Natural killer cell treated with Interleukin-12 subunit alpha and Interleukin-12 subunit beta and Interleukin-15 and Interleukin-18, amount 100 ng/mL, for 72 hours (primary cell): ENCODE data around the gene GPR25. TPM values are rescaled to one million over a fixed set of nuclear protein-coding genes. Genes with fewer than 3 reads are reported as not detected.
"Not testable (repeated sequence)": the region's sequence is repeated elsewhere in the genome, so short reads cannot be mapped to it uniquely, and the experiment has no call there.

Experiments
- ATAC-seq, 2 donors: fragments of 150-1000 bp; cut with Tn5 transposase in 1 of 2; sonication (Bioruptor Pico), chemical (Tn5 transposase) in 1 of 2; 2 replicates each; pipeline ENCODE4 v1.10.0; 2021
- DNase-seq: peaks from one replicate; pipeline ENCODE4 v3.0.0; 2022; ENCODE audit warnings: low spot score
- H3K27ac Mint-ChIP-seq, 2 donors: 1 replicate in 1 of 2; 2 replicates in 1 of 2; pipeline ENCODE4 v1.8.0; 2022; ENCODE audit warnings: mixed read lengths in 2 of 2, mild to moderate bottlenecking in 1 of 2, moderate library complexity in 1 of 2
- H3K27me3 Mint-ChIP-seq, 2 donors: 1 replicate in 1 of 2; 2 replicates in 1 of 2; pipeline ENCODE4 v1.8.0; 2022; ENCODE audit warnings: mixed read lengths in 2 of 2
- H3K36me3 Mint-ChIP-seq: one replicate; pipeline ENCODE4 v1.8.0; 2022; ENCODE audit warnings: mixed read lengths
- H3K4me1 Mint-ChIP-seq, 2 donors: 1 replicate in 1 of 2; 2 replicates in 1 of 2; pipeline ENCODE4 v1.8.0; 2022; ENCODE audit warnings: low read depth in 2 of 2, mixed read lengths in 2 of 2, mild to moderate bottlenecking in 1 of 2
- H3K4me3 Mint-ChIP-seq: one replicate; pipeline ENCODE4 v1.8.0; 2022; ENCODE audit warnings: mixed read lengths
- H3K9me3 Mint-ChIP-seq: 2 replicates; pipeline ENCODE4 v1.8.0; 2022; ENCODE audit warnings: mixed read lengths
- total RNA-seq, 2 donors: library from RNA; stranded (reverse); gene quantifications; one replicate each; pipeline ENCODE4 v1.2.3, GENCODE V29; 2022

The GPR25 gene
- total RNA-seq, 2 donors from 2014 or later = not detected

DNA sequence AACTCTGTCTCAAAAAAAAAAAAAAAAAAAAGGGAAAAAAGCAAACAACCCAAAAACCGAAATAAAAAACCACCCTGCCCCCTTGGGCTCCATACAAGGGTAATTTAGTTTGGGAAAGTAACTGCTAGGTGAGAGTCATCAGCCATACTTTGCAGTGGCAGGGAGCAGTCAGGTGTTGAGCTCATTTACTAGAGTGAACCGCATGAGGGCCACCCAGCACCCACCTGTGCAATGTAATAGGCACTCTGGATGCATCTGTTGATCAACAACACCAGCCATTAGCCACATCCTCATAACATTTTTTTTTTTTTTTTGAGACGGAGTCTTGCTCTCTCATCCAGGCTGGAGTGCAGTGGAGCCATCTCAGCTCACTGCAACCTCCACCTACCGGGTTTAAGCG is 31.0 kb downstream of the GPR25 start:
- no peaks in the 10 kb centered on the region for H3K9me3 Mint-ChIP-seq
- ATAC-seq = no peak

DNA sequence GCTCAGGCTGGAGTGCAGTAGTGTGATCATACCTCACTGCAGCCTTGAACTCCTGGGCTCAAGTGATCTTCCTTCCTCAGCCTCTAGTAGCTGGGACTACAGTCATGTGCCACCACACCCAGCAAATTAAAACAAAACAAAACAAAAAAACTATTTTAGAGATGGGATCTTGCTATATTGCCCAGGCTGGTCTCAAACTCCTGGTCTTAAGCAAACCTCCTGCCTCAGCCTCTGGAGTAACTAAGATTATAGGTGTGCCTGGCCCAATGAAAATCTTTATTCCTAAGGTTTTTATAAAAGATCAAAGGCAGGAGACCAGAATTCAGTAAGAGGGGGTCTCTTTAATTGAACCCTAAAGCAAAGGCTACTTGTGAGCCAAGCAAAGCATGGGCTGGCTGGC is 32.0 kb downstream of the GPR25 start:
- DNase-seq (no peak), ATAC-seq (no peak)
- Mint-ChIP-seq H3K4me3 (no peak overlapping the region), H3K4me1 (peaks cover 17 to 23% of the 10 kb centered on the region in 2 donors), H3K9me3 (no peaks in the 10 kb centered on the region), H3K27ac (no peak overlapping the region), H3K27me3 (peaks cover 11 to 13% of the 10 kb centered on the region in 2 donors), H3K36me3 (no peaks in the 10 kb centered on the region)

More for the DNA sequence above, 31.0 kb downstream of the GPR25 start:
- Mint-ChIP-seq H3K36me3 (no peaks in the 10 kb centered on the region), H3K27ac (no peak overlapping the region), H3K4me1 (peaks cover 21 to 25% of the 10 kb centered on the region in 2 donors), H3K27me3 (peaks cover 11 to 20% of the 10 kb centered on the region in 2 donors), H3K4me3 (no peak overlapping the region)
- no peak for DNase-seq

DNA sequence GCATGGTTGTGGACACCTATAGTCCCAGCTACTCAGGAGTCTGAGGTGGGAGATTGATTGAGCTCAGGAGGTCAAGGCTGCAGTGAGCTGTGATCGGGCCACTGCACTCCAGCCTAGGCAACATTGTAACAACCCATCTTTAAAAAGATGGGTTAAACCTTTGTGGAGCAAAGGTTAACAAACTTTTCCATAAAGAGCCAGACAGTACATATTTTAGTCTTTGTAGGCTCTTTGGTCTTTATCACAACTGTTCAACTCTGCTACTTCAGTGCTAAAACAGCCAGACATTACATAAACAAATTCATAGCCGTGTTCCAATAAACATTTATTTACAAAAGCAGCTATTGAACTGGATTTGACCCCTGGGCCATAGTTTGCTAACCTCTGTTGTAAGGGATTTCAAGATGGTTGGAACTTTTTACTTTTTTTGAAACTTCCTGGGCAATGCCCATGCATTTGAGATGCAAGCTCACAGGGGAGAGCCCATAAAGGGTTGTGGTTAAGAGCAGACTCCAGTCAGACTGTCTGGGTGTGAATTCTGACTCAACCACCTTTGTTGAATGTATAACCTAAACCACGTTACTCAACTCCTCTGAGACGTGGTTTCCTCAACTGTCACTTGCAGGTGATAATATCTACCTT is 32.8 kb downstream of the GPR25 start:
- peak; percentile 95 to 96 for ATAC-seq
- DNase-seq = peak; percentile 73
- Mint-ChIP-seq H3K36me3 (no peaks in the 10 kb centered on the region), H3K9me3 (no peaks in the 10 kb centered on the region), H3K4me3 (no peak overlapping the region), H3K27ac (no peak overlapping the region), H3K27me3 (peaks cover 11 to 12% of the 10 kb centered on the region in 2 donors), H3K4me1 (peaks cover 17 to 23% of the 10 kb centered on the region in 2 donors)

DNA sequence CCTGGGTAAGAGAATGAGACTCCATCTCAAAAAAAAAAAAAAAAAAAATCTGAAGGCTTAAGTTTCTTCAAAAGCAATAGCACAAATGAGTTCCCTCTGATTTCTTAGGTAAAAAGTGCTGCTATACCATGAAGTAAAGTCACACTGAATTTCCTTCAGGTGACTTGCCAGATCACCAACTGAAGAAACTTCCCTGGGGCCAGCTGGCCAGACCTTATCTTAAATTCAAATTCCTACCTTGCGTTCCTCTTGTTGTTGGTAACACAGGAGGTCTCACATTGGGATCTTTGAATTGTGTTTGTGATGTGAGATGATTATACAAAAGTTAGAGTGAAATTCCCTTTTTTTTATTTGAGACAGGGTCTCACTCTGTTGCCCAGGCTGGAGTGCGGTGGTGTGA is 33.7 kb downstream of the GPR25 start:
- ATAC-seq (no peak), DNase-seq (no peak)
- Mint-ChIP-seq H3K36me3 (no peaks in the 10 kb centered on the region), H3K27ac (no peak overlapping the region), H3K9me3 (no peaks in the 10 kb centered on the region), H3K4me3 (no peak overlapping the region), H3K4me1 (peaks cover 17 to 23% of the 10 kb centered on the region in 2 donors), H3K27me3 (peaks cover 9 to 11% of the 10 kb centered on the region in 2 donors)

DNA sequence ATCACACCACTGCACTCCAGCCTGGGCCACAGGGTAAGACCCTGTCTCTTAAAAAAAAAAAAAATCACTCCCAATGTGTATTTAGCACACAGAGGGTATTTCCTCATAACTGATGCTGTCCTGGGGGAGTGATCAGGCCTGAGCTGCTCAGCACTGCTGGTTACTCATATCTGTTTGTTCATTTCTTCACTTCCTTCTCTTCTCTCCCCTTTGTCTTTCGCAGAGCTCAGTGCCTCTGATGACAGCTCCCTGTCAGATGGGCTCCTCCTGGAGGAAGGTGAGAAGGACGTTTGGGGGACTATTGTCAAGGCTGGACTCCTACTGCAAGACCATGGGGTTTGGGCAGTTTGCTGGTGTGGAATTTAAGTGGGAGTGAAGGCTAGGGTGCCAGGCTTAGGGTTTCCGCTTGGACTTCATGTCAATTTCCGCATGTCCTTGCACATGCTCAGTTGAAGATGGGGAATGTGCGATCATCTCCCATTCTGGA is 34.9 kb downstream of the GPR25 start:
- no peaks in the 10 kb centered on the region for H3K36me3 Mint-ChIP-seq
- H3K4me1 Mint-ChIP-seq = peaks cover 17 to 23% of the 10 kb centered on the region in 2 donors
- peaks cover 9 to 11% of the 10 kb centered on the region in 2 donors for H3K27me3 Mint-ChIP-seq
- H3K4me3 Mint-ChIP-seq = no peak overlapping the region
- peak overlapping the region; percentile 7 to 26 for H3K27ac Mint-ChIP-seq
- DNase-seq = no peak
- H3K9me3 Mint-ChIP-seq = no peaks in the 10 kb centered on the region
- ATAC-seq = peak; percentile 69 to 73

DNA sequence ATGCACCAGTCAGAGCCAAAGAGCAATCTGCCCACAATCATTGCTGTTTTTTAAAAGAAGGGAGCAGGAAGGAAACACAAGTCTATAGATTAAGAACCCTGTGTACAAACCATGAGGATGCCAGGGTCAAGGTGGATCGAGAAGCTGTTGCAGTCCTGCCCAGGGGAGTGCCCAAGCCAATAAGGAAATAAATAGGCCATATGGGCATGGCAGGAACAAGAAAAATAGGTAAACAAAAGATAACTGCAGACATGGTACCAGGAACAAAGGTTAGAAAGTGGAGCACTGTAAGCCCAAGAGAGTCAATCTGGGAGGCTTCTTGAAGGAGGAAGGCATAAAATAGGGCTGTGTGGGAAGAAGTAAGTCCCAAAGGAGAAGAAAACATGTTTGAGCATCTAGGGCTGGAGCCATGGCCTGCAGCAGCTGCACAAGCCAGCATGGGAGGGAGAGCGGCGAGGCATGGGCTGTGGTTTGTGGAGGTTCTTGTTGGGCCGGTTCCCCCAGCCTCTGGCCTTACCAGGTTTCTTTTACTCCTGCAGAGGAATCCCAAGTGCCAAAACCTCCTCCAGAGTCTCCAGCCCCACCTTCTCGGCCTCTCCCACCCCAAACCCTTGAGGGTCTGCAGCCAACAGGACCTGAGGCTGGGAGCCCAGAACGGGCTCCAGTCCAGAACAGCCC is 35.5 kb downstream of the GPR25 start:
- Mint-ChIP-seq H3K27me3 (peaks cover 9 to 11% of the 10 kb centered on the region in 2 donors), H3K36me3 (no peaks in the 10 kb centered on the region), H3K27ac (peak overlapping the region; percentile 7 to 26), H3K4me3 (no peak overlapping the region), H3K4me1 (peaks cover 17 to 23% of the 10 kb centered on the region in 2 donors), H3K9me3 (no peaks in the 10 kb centered on the region)
- no peak for ATAC-seq
- DNase-seq = no peak

DNA sequence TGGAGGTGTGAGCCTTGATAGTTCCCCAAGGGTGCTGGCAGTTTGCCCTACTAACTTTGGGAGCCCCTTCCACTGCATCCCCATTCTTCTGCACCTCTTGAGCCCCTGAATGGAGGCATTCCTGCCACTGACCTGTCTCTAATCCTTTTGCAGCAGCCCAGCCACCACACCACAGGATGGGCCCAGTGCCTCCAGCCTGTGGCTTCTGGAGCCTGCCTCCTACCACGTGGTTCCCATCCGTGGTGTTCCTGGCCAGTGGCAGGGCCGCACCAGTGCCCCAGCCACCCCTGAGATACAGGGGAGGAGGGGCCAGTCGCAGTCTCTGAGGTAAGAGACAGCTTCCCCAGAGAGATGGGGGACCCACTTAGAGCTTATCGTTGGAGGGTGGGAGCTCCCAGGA is 36.3 kb downstream of the GPR25 start:
- Mint-ChIP-seq H3K27me3 (peaks cover 9 to 11% of the 10 kb centered on the region in 2 donors), H3K4me3 (no peak overlapping the region), H3K36me3 (no peaks in the 10 kb centered on the region), H3K27ac (no peak overlapping the region), H3K9me3 (no peaks in the 10 kb centered on the region), H3K4me1 (peaks cover 17 to 23% of the 10 kb centered on the region in 2 donors)
- DNase-seq (no peak), ATAC-seq (no peak)

DNA sequence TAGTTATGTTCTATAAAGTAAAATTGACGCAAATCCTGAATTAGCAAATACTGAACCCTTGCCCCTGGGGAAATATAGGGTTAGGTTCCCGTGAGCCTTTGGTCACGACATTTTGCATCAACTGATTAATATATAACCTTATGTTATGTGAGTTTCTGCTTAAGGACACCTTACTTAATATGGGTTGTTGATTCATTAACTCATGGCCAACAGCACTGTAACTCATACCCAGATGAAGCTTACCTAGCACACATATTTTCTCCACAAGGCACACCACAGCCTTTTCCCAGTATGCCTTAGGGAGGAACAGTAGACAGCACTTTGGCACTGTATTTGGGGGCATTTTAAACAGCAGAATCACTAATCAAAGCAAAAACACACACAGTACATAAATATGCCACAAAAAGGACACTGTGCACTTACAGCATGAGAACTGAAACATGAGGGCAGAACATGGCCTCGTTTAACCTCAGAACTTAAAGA is 37.0 kb downstream of the GPR25 start:
- H3K36me3 Mint-ChIP-seq = no peaks in the 10 kb centered on the region
- H3K27ac Mint-ChIP-seq = no peak overlapping the region
- no peak for DNase-seq
- H3K9me3 Mint-ChIP-seq = no peaks in the 10 kb centered on the region
- H3K27me3 Mint-ChIP-seq = peaks cover 9 to 11% of the 10 kb centered on the region in 2 donors
- H3K4me3 Mint-ChIP-seq = no peak overlapping the region
- peaks cover 17 to 23% of the 10 kb centered on the region in 2 donors for H3K4me1 Mint-ChIP-seq
- ATAC-seq = no peak

DNA sequence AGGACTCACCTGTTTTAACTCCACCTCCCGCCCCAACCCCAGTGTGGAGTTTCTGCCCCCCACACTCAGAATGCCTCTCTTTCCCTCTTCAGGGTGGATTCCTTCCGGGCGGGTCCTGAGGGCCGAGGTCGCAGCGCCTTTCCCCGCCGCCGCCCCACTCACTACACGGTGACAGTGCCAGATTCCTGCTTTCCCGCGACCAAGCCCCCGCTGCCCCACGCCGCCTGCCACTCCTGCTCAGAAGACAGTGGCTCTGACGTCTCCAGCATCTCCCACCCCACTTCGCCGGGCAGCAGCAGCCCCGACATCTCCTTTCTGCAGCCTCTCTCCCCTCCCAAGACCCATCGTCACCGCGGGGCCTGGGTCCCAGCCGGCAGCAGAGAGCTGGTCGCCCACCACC is 38.6 kb downstream of the GPR25 start:
- H3K4me3 Mint-ChIP-seq = no peak overlapping the region
- ATAC-seq (no peak), DNase-seq (no peak)
- peaks cover 10 to 15% of the 10 kb centered on the region in 2 donors for H3K4me1 Mint-ChIP-seq
- H3K36me3 Mint-ChIP-seq = no peaks in the 10 kb centered on the region
- no peaks in the 10 kb centered on the region for H3K9me3 Mint-ChIP-seq
- no peak overlapping the region for H3K27ac Mint-ChIP-seq
- H3K27me3 Mint-ChIP-seq = peaks cover 9 to 11% of the 10 kb centered on the region in 2 donors

DNA sequence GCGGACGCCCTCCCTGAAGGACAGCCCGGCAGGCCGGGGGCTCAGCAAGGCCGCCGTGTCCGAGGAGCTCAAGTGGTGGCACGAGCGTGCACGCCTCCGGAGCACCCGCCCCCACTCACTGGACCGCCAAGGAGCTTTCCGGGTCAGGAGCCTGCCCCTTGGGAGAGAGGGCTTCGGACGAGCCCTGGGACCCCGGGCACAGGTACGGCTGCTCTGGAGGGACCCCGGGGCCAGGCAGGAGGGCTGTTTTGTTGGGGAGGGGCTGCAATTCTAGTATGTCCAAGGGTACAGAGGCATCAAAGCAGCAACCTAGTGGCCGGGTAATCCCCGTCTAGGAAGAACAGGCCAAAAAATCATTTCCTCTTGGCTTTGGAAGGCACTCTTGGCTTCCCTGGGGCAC is 39.2 kb downstream of the GPR25 start:
- not testable (repeated sequence) for H3K36me3 Mint-ChIP-seq, ATAC-seq, H3K9me3 Mint-ChIP-seq, H3K27ac Mint-ChIP-seq, H3K4me3 Mint-ChIP-seq, DNase-seq
- Mint-ChIP-seq H3K4me1 (peaks cover 10 to 15% of the 10 kb centered on the region in 2 donors), H3K27me3 (peaks cover 9 to 11% of the 10 kb centered on the region in 2 donors)

DNA sequence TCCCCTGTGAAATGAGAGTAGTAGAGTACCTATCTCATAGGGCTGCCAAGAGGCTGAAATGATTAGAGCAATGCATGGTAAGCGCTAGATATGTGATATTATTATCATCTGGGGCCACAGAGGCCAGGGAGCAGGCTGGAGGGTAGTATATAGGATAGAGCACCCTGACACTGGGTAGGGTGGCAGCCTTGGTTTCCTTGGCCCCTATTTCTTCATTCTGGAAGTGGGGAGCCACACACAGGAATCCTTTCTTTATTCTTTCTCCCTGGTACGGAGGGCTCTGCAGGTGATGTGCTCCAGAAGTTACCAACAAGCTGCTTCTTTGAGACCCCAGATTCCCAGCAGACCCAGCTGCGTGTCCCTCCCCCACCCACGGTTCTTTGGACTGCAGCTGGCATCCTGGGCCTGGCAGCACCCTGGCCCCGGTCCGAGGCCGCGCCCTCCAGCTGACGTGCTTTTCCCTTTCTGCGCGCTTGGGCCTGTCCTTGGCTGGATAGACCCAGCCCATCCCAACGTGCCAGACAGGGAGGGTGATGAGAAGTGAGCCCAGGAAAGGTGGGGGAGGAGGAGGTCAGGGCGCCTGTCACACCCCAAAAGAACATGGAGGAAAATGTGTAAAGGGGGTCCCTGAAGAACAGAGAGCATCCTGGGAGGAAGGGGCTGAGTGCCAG is 40.1 kb downstream of the GPR25 start:
- no peak for ATAC-seq
- H3K27ac Mint-ChIP-seq = no peak overlapping the region
- no peaks in the 10 kb centered on the region for H3K9me3 Mint-ChIP-seq
- H3K27me3 Mint-ChIP-seq = peaks cover 6 to 7% of the 10 kb centered on the region in 2 donors
- no peak for DNase-seq
- H3K4me1 Mint-ChIP-seq = peaks cover 6% of the 10 kb centered on the region in 2 donors
- H3K36me3 Mint-ChIP-seq = no peaks in the 10 kb centered on the region
- H3K4me3 Mint-ChIP-seq = no peak overlapping the region

DNA sequence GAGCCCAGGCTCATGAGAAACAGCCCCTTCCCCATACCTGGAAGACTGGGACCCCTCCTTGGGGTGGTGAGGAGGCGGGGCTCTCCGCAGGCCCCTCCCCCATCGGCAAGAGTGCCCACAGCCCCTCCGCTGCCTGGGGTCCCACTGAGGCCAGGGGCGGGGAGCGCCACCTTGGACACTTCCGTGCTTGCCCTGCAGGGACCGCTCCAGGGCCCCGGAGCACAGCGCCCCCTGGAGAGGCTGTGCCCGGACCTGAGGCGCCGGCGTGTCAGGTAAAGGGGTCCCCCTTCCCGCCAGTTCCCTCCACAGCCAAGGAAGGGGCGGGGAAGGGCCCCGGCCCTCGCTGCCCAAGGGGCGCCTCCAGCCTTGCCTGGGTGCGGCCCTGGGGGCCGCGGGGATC is 43.4 kb downstream of the GPR25 start:
- no peaks in the 10 kb centered on the region for H3K9me3 Mint-ChIP-seq
- DNase-seq = no peak
- H3K27me3 Mint-ChIP-seq = no peaks in the 10 kb centered on the region
- no peak for ATAC-seq
- H3K4me3 Mint-ChIP-seq = no peak overlapping the region
- H3K27ac Mint-ChIP-seq = no peak overlapping the region
- H3K4me1 Mint-ChIP-seq = peaks cover 0 to 2% of the 10 kb centered on the region in 2 donors
- H3K36me3 Mint-ChIP-seq = no peaks in the 10 kb centered on the region

DNA sequence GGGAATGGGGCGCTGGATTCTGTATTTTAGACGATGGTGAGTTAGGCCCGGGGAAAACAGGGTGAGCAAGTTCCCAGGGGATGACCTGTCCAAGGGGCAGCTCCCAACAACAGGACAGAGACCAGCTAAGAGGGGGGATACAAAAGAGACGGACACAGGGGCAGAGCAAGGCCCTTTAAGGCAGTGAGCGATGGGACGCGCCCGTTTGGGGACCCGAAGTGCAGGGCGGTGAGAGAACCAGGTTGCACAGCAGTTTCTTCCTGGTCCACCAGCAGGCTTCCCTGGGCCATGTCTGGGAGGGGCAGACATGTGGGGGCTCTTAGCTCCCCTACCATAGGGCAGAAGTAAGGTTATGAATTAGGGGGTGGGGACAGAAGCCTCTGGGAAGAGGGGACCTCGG is 43.9 kb downstream of the GPR25 start:
- ATAC-seq = no peak
- DNase-seq = no peak
- no peaks in the 10 kb centered on the region for H3K27me3 Mint-ChIP-seq
- no peaks in the 10 kb centered on the region for H3K9me3 Mint-ChIP-seq
- H3K27ac Mint-ChIP-seq = no peak overlapping the region
- H3K4me1 Mint-ChIP-seq = peaks cover 0 to 2% of the 10 kb centered on the region in 2 donors
- H3K4me3 Mint-ChIP-seq = no peak overlapping the region
- no peaks in the 10 kb centered on the region for H3K36me3 Mint-ChIP-seq
